GM12872 (cell line): ENCODE measurements around the gene CD70.

Source experiments
- CTCF ChIP-seq: IDR thresholded peaks from 3 replicates; pipeline ENCODE4 v1.5.1; 2011; ENCODE audit warnings: low read depth, mild to moderate bottlenecking, low read length, moderate library complexity; ENCODE audit not compliant: insufficient read depth

The CD70 gene

GRCh38 chr19:6590827-6591319, at the start of gene CD70:
CD70 (minus strand) TSS chr19:6591150; CDS start chr19:6591002, 148 bp downstream.
- TF ChIP-seq CTCF = no peak

GRCh38 chr19:6639439-6639838, 48.5 kb upstream of the CD70 start:
- TF ChIP-seq CTCF = no peak

- TF ChIP-seq CTCF = peak; percentile 81
Observed at GRCh38 chr19:6632747-6633455, 42.0 kb upstream of the CD70 start.

- peak; percentile 73 for TF ChIP-seq CTCF
Observed at GRCh38 chr19:6632002-6632621, 41.2 kb upstream of the CD70 start.

- no peak for TF ChIP-seq CTCF
Observed at GRCh38 chr19:6626764-6627163, 35.8 kb upstream of the CD70 start.

GRCh38 chr19:6617374-6617773, 26.4 kb upstream of the CD70 start:
- no peak for TF ChIP-seq CTCF

GRCh38 chr19:6616011-6616410, 25.1 kb upstream of the CD70 start:
- no peak for TF ChIP-seq CTCF
